GM21526 (cell line): ENCODE results near the gene ZSWIM6.

ENCODE experiments used
- ATAC-seq: cut with Tn5 transposase; IDR thresholded peaks from one replicate; pipeline ENCODE4 v1.9.1; 2021; ENCODE audit warnings: moderate library complexity; ENCODE audit not compliant: unreplicated experiment, low FRiP score

The ZSWIM6 gene

GRCh38 chr5:61523073-61523472 lies 191.0 kb downstream of the ZSWIM6 start:
- ATAC-seq: no peak

DNA sequence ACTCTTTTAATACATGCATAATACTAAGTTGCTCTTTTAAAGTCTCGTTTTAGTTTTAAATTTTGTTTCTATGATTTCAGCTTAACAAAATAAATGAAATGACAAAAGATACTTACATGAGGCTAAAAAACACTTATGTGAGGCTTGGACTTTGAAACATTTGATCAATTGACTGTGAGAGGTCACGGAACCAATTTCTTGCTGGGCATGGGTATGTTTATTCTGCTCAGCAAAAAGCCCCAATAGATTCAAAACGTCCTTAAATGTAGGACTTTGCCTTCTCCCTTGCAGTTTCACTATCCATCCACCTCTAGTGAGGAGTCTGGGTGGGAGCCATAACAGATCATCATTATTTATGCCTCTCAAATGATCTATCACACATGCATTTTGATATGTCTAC lies 191.9 kb downstream of the ZSWIM6 start:
- ATAC-seq: no peak

- ATAC-seq: no peak
Measured at GRCh38 chr5:61525512-61526206, 193.6 kb downstream of the ZSWIM6 start.

DNA sequence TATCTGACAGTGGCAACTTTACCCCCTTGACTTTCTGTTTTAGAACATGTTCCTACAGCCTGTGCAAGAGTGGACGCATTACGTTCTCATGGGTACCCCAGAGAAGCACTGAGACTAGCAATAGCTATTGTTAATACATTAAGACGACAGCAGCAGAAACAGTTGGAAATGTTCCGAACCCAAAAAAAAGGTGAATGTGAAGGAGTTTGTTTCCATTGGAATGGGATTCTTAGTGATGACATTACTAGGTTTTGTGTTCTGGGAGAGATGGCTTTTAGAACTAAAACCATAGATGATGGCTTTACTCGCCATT lies 194.1 kb downstream of the ZSWIM6 start:
- ATAC-seq: no peak

DNA sequence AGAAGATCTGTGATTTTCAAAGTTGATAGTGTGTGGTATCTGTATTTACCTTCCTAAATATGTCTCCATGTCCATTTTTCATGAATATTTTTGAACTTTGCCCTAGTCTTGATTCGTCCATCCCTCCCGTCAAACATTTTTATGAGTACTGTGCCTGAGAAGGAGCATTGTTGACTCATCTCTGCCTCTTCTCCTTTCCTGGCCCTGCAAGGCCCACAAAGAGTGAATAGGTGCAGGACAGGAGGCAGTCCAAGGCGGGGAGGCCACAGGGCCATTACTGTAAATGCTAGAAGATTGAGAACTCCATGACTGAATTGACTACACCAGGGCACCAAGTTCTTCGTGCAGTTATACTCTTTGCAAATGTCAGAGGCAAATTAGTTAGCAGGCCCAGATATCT lies 200.9 kb downstream of the ZSWIM6 start:
- ATAC-seq: no peak

GRCh38 chr5:61534481-61535267 lies 202.6 kb downstream of the ZSWIM6 start:
- peak; percentile 92 for ATAC-seq

- no peak for ATAC-seq
Measured at GRCh38 chr5:61535828-61536227, 203.8 kb downstream of the ZSWIM6 start.

- ATAC-seq: no peak
Measured at GRCh38 chr5:61536922-61537321, 204.9 kb downstream of the ZSWIM6 start.

DNA sequence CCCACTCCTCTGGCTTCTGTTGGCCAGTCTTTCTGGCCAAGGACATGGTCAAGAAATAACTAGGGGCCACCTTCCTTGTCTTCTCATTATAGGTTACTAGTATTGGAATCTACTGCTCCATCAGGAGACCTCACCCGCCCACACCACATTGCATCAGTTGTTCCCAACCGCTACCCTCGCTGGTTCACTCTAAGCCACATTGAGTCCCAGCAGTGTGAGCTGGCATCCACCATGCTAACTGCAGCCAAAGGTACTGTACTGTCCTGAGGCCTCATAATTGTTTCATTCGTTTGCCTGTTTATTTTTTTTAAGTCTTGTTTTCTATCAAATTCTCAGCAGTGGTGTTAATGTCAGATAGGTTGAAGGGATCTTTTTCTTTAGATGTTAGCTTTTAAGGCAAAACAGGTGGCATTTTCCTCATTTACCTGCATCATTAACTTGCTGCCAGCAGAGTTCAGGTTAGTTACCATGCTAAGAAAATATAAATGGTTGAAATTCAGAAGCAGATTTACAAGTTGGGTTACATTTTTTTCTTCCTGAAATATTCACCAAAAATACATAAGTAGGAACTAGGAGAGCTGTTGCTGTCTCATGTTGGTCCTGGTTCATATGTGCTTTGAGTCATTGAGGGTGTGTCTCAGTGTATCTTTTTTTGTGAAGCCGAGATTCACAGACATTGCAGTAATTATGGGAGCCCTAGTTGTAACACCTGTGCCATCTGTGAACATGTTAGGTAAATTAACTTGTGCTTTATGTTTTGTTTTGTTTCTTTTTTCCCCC lies 206.9 kb downstream of the ZSWIM6 start:
- no peak for ATAC-seq

GRCh38 chr5:61549530-61549929 lies 217.5 kb downstream of the ZSWIM6 start:
- ATAC-seq: no peak

GRCh38 chr5:61551637-61552313 lies 219.7 kb downstream of the ZSWIM6 start:
- ATAC-seq: no peak

GRCh38 chr5:61559146-61559545 lies 227.1 kb downstream of the ZSWIM6 start:
- no peak for ATAC-seq

GRCh38 chr5:61559722-61560121 lies 227.7 kb downstream of the ZSWIM6 start:
- ATAC-seq: no peak

- no peak for ATAC-seq
Measured at GRCh38 chr5:61563401-61563800, 231.3 kb downstream of the ZSWIM6 start.

- ATAC-seq: no peak
Measured at GRCh38 chr5:61567337-61567736, 235.3 kb downstream of the ZSWIM6 start.

DNA sequence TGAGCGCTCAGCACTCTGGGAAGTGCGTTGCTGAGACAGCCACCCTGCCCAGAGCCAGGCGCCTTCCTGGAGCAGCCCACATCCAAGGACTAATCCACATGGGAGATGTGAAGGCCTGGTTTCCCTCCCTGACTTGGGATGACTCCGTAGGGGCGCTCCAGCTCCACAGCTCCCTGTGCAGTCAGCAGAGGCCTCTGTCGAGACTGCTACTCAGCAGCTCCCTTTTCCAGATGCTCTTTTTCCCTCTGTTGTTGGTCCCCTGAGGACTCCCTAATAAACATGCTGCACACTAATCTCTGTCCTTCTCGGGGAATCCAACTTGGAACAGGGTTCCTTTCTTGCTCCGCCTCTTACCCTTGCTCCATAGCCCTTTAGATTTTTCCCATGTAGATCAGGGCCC lies 237.3 kb downstream of the ZSWIM6 start:
- no peak for ATAC-seq

DNA sequence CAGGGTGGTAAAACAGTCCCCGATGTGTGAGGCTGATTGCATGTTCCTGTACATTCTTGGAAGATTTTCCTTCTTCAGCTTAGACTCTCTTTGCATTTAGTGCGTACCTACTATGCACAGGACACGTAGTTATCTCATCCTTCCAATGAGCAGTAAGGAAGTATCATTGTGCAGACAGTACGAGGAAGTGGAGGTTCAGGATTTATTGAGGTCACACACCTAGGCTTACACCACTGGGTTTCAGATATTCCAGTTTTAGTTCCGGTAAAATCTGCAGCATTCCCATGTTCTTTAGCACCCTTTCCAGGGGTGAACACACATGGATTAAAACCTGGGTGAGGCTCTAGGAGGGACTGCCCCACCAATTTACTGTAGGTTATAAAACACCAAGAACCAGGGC lies 238.7 kb downstream of the ZSWIM6 start:
- no peak for ATAC-seq

GRCh38 chr5:61572959-61573358 lies 240.9 kb downstream of the ZSWIM6 start:
- no peak for ATAC-seq

DNA sequence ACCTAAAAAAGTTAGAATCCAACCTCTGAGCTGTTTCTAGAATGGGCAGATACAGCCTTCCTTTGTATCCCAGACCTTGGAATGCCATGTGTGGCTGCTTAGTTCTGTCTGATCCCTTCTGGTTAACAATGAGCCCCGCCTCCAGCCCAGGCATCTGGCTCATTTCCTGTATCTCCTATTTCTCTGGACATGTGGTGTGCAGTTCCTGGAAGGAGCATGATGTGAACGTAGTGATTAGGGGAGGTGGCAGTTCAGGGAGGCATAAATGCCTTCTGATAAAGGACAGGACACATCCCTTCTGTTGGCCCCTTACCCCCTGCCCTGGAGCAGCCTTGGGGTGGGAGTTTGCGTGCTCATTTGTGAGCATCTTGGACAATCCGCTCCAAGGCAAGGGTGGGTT lies 243.0 kb downstream of the ZSWIM6 start:
- ATAC-seq: no peak

GRCh38 chr5:61575581-61575980 lies 243.5 kb downstream of the ZSWIM6 start:
- no peak for ATAC-seq

DNA sequence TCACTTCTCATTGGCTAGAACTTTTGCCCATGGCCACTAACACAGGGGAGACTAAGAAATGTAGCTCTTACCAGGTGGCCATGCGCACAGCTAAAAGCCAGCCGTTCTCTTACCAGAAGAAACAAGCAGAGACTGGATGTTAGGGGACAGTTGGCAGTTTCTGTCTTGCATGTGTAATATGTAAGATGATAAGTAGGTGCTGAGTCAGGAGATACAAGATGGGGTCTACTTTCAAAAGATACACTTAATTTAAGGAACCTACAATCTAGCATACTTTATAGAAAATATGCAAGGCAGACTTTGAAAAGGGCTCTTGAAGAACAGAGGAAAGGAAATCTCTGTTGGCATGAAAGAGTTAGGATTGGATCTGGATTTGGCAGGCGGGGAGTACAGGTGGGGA lies 244.5 kb downstream of the ZSWIM6 start:
- no peak for ATAC-seq
